SK-N-SH (cell line): ENCODE measurements around the gene TCP11L2.

Experiments used
- CTCF ChIP-seq: fragments of 200-600 bp; sonication (generic); IDR thresholded peaks from 2 replicates; pipeline ENCODE4 v1.6.1; 2017; ENCODE audit warnings: antibody characterized with exemption, mild to moderate bottlenecking, moderate library complexity
- EZH2phosphoT487 ChIP-seq: fragments of 200-600 bp; sonication (generic); IDR thresholded peaks from 2 replicates; pipeline ENCODE4 v1.6.1; 2017; ENCODE audit warnings: low read depth, mixed run types, mild to moderate bottlenecking, antibody characterized with exemption, moderate library complexity, borderline replicate concordance
- MXI1 ChIP-seq: IDR thresholded peaks from 2 replicates; pipeline ENCODE4 v1.6.1; 2012; ENCODE audit warnings: mild to moderate bottlenecking, low read depth, low read length, improper control_type of control experiment
- NFIC ChIP-seq: IDR thresholded peaks from 2 replicates; pipeline ENCODE4 v1.4.0; 2012; ENCODE audit warnings: borderline replicate concordance
- PBX3 ChIP-seq: IDR thresholded peaks from 2 replicates; pipeline ENCODE4; 2012
- TEAD4 ChIP-seq: IDR thresholded peaks from 2 replicates; pipeline ENCODE4 v1.4.0; 2012; ENCODE audit warnings: mild to moderate bottlenecking, borderline replicate concordance; ENCODE audit not compliant: insufficient read depth

- TF ChIP-seq CTCF: no peak
- TF ChIP-seq NFIC: no peak
- no peak for TF ChIP-seq PBX3
- no peak for TF ChIP-seq TEAD4
- no peak for TF ChIP-seq EZH2phosphoT487
- TF ChIP-seq MXI1: no peak
Measured at GRCh38 chr12:106389151-106389550, 86.6 kb downstream of the TCP11L2 start.
